PC-3 (cell line): ENCODE measurements around the gene ALKBH2. TPM values are rescaled to one million over a fixed set of nuclear protein-coding genes. Genes with fewer than 3 reads are reported as not detected.

ENCODE experiments used
- ATAC-seq: fragments of 200-7000 bp; cut with Tn5 transposase; 2 replicates; pipeline ENCODE4 v1.9.1; 2020; ENCODE audit warnings: mild to moderate bottlenecking, moderate library complexity
- BruUV-seq: library from RNA; stranded (reverse); fragments of 400-500 nt; replicated peaks from 2 replicates; lab custom pipeline; 2021; lab: Mats Ljungman, UMichigan
- CTCF ChIA-PET: fragments of 300-600 bp; sonication (Branson Sonifier 250); formaldehyde crosslinking; loops from one replicate; lab custom pipeline; 2022; ENCODE audit warnings: antibody characterized with exemption; lab: Charles Lee
- POLR2A ChIA-PET: fragments of 300-600 bp; sonication (Branson Sonifier 250); formaldehyde crosslinking; loops from one replicate; lab custom pipeline; 2022; ENCODE audit warnings: antibody characterized with exemption; ENCODE audit not compliant: unreplicated experiment; lab: Charles Lee
- DNase-seq: peaks from one replicate; pipeline ENCODE4 v3.0.0-alpha.2; 2015
- H2AFZ ChIP-seq: fragments of 300-600 bp; sonication (generic); 2 replicates; pipeline ENCODE4 v1.6.0; 2016; ENCODE audit warnings: antibody characterized with exemption, low read length
- H3F3A ChIP-seq: fragments of 300-600 bp; sonication (generic); one replicate; pipeline ENCODE4 v1.6.0; 2017; ENCODE audit warnings: antibody characterized with exemption, low read length, control low read depth, mild to moderate bottlenecking; ENCODE audit not compliant: unreplicated experiment
- H3K27ac ChIP-seq: fragments of 300-600 bp; sonication (generic); 2 replicates; pipeline ENCODE4 v1.5.1; 2016; ENCODE audit warnings: mild to moderate bottlenecking, low read length
- H3K27me3 ChIP-seq: fragments of 300-600 bp; sonication (generic); 2 replicates; pipeline ENCODE4 v1.6.1; 2016; ENCODE audit warnings: low read length, mixed read lengths
- H3K36me3 ChIP-seq: fragments of 300-600 bp; sonication (generic); 2 replicates; pipeline ENCODE4 v1.6.1; 2016; ENCODE audit warnings: low read depth, mixed run types, low read length, mixed read lengths
- H3K4me1 ChIP-seq: fragments of 300-600 bp; sonication (generic); 2 replicates; pipeline ENCODE4 v1.5.1; 2016; ENCODE audit warnings: low read length; ENCODE audit not compliant: insufficient read depth
- H3K4me2 ChIP-seq: fragments of 300-600 bp; sonication (generic); 2 replicates; pipeline ENCODE4 v1.6.0; 2016; ENCODE audit warnings: low read length
- H3K4me3 ChIP-seq: fragments of 300-600 bp; sonication (generic); 2 replicates; pipeline ENCODE4 v1.5.1; 2016; ENCODE audit warnings: mild to moderate bottlenecking, low read length, mixed read lengths
- H3K79me2 ChIP-seq: fragments of 300-600 bp; sonication (generic); 2 replicates; pipeline ENCODE4 v1.6.1; 2017; ENCODE audit warnings: low read length, mixed read lengths
- H3K9ac ChIP-seq: fragments of 300-600 bp; sonication (generic); 2 replicates; pipeline ENCODE4 v1.6.0; 2016; ENCODE audit warnings: mild to moderate bottlenecking, low read length
- H3K9me2 ChIP-seq: fragments of 300-600 bp; sonication (generic); replicated peaks from 2 replicates; pipeline ENCODE4 v1.6.1; 2016; ENCODE audit warnings: mixed run types, low read length, mixed read lengths
- H3K9me3 ChIP-seq: fragments of 300-600 bp; sonication (generic); 2 replicates; pipeline ENCODE4 v1.6.1; 2016; ENCODE audit warnings: low read length, mixed read lengths
- H4K20me1 ChIP-seq: fragments of 300-600 bp; sonication (generic); 2 replicates; pipeline ENCODE4 v1.6.1; 2016; ENCODE audit warnings: low read length, mixed read lengths
- CTCF ChIP-seq: fragments of 300-600 bp; sonication (generic); conservative IDR thresholded peaks from 2 replicates; pipeline ENCODE4 v1.5.1; 2017; ENCODE audit warnings: antibody characterized with exemption, low read depth, mild to moderate bottlenecking, low read length
- EZH2 ChIP-seq: fragments of 300-600 bp; sonication (generic); IDR thresholded peaks from one replicate; pipeline ENCODE4 v1.6.1; 2017; ENCODE audit warnings: antibody characterized with exemption, mild to moderate bottlenecking, low read length; ENCODE audit not compliant: unreplicated experiment
- EZH2phosphoT487 ChIP-seq: fragments of 300-600 bp; sonication (generic); IDR thresholded peaks from 2 replicates; pipeline ENCODE4 v1.6.1; 2018; ENCODE audit warnings: mild to moderate bottlenecking, antibody characterized with exemption, low read length, borderline replicate concordance
- intact Hi-C: fragments of 100-400 bp; cut with micrococcal nuclease; formaldehyde crosslinking; loops from 2 replicates; pipeline ENCODE4 v1.9.0; 2023
- total RNA-seq: library from RNA; depleted of rRNA; stranded (reverse); fragments of >200 nt; gene quantifications from 2 replicates; pipeline ENCODE4 v1.2.3, GENCODE V29; 2014

The ALKBH2 gene
- total RNA-seq, 1 experiment from 2014 or later: 74.0 TPM

DNA sequence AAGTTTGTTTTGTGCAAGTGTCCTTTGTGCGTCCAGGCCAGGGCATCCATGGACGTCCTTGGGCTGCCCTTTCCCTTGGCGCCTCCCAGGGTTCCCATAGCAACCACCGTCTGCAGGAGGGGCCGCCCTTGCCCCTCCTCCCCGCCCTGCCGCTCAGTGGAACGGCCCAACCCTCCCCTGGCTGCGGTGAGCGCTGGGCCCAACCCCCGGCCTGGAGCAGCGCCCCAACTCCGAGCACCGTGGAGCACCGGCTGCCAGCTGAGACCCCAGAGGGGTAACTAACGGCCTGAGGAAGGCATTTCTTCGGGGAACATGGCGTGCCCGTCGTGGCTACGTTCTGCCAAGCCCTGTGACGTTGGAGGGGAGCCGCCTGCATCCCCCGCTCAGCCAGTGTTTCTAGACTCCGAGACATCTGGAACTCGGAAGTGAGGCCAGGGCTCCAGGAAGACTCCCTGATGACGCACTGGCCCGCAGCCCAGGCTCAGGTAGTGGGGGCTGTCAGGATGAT lies 17.8 kb upstream of the ALKBH2 start:
- ChIA-PET POLR2A (no interaction called here), CTCF (no interaction called here)
- peaks cover 18% of the 10 kb centered on the region for H3K36me3 ChIP-seq
- H3K27ac ChIP-seq: peak overlapping the region; percentile 41; the same call in 1 of the 2 replicates
- TF ChIP-seq EZH2phosphoT487 (no peak), EZH2 (no peak), CTCF (no peak)
- H3F3A ChIP-seq: no peaks in the 10 kb centered on the region
- H3K9me3 ChIP-seq: no peaks in the 10 kb centered on the region
- H3K9ac ChIP-seq: 0 out of 2 replicates have a peak overlapping the region, but pooled peaks have one; percentile 14
- DNase-seq: peak; percentile 42
- H3K79me2 ChIP-seq: no peaks in the 10 kb centered on the region
- peak overlapping the region; percentile 74 for H3K4me2 ChIP-seq
- no peaks in the 10 kb centered on the region for H4K20me1 ChIP-seq
- no peaks in the 10 kb centered on the region for H3K9me2 ChIP-seq
- intact Hi-C loops: loop anchor here (5.0 kb wide), 2 partner anchors 41 to 56 kb away; no protein-coding TSS in a partner anchor
- ATAC-seq: peak; percentile 75
- BruUV-seq: no TSS peak
- H3K4me1 ChIP-seq: no peaks in the 10 kb centered on the region
- H2AFZ ChIP-seq: peak overlapping the region; percentile 65
- H3K4me3 ChIP-seq: peak overlapping the region; percentile 61
- no peaks in the 10 kb centered on the region for H3K27me3 ChIP-seq

DNA sequence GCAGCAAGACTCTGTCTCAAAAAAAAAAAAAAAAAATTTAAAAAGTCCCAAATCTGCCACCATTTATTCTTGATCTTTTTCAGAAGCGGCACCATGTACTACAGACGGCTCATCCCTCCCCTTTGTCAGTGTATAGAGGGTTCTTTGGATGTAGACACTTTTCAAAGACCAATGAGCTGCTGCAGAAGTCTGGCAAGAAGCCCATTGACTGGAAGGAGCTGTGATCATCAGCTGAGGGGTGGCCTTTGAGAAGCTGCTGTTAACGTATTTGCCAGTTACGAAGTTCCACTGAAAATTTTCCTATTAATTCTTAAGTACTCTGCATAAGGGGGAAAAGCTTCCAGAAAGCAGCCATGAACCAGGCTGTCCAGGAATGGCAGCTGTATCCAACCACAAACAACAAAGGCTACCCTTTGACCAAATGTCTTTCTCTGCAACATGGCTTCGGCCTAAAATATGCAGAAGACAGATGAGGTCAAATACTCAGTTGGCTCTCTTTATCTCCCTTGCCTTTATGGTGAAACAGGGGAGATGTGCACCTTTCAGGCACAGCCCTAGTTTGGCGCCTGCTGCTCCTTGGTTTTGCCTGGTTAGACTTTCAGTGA lies 16.6 kb upstream of the ALKBH2 start:
- Histone ChIP-seq H3K4me2 (no peak overlapping the region), H3K4me3 (no peak overlapping the region), H3K79me2 (no peaks in the 10 kb centered on the region), H3K27me3 (no peaks in the 10 kb centered on the region), H3K9me3 (no peaks in the 10 kb centered on the region), H3F3A (no peaks in the 10 kb centered on the region), H2AFZ (no peak overlapping the region), H3K27ac (no peak overlapping the region), H4K20me1 (no peaks in the 10 kb centered on the region), H3K9ac (no peak overlapping the region), H3K9me2 (no peaks in the 10 kb centered on the region), H3K36me3 (peaks cover 22% of the 10 kb centered on the region), H3K4me1 (no peaks in the 10 kb centered on the region)
- ATAC-seq (no peak), DNase-seq (no peak)
- ChIA-PET POLR2A (no interaction called here), CTCF (no interaction called here)
- BruUV-seq: TSS peak; percentile 21
- TF ChIP-seq CTCF (no peak), EZH2phosphoT487 (no peak), EZH2 (no peak)
- intact Hi-C loops: loop anchor here (5.0 kb wide), 2 partner anchors 42 to 57 kb away; no protein-coding TSS in a partner anchor

GRCh38 chr12:109105176-109105575 lies 11.9 kb upstream of the ALKBH2 start:
- POLR2A ChIA-PET: no interaction called here
- no peak overlapping the region for H3K27ac ChIP-seq

More at GRCh38 chr12:109105176-109105575, 11.9 kb upstream of the ALKBH2 start:
- Histone ChIP-seq H3K9me2 (no peaks in the 10 kb centered on the region), H3F3A (no peaks in the 10 kb centered on the region), H3K36me3 (peaks cover 55% of the 10 kb centered on the region), H4K20me1 (peaks cover 14% of the 10 kb centered on the region), H3K9ac (no peak overlapping the region), H3K9me3 (no peaks in the 10 kb centered on the region), H3K79me2 (peaks cover 7% of the 10 kb centered on the region), H3K4me3 (no peak overlapping the region), H3K4me1 (no peaks in the 10 kb centered on the region), H3K4me2 (no peak overlapping the region), H3K27me3 (no peaks in the 10 kb centered on the region), H2AFZ (no peak overlapping the region)
- no peak for TF ChIP-seq EZH2
- TF ChIP-seq CTCF: no peak
- TF ChIP-seq EZH2phosphoT487: no peak
- CTCF ChIA-PET: no interaction called here
- no peak for DNase-seq
- intact Hi-C loops: no loop called here
- BruUV-seq: no TSS peak
- ATAC-seq: no peak
